HG03521 (cell line): Measurements from ENCODE around the gene ATP23.

Experiments used
- ATAC-seq: cut with Tn5 transposase; IDR thresholded peaks from one replicate; pipeline ENCODE4 v1.9.1; 2021; ENCODE audit warnings: mild to moderate bottlenecking, moderate library complexity; ENCODE audit not compliant: unreplicated experiment

ATP23 gene

DNA sequence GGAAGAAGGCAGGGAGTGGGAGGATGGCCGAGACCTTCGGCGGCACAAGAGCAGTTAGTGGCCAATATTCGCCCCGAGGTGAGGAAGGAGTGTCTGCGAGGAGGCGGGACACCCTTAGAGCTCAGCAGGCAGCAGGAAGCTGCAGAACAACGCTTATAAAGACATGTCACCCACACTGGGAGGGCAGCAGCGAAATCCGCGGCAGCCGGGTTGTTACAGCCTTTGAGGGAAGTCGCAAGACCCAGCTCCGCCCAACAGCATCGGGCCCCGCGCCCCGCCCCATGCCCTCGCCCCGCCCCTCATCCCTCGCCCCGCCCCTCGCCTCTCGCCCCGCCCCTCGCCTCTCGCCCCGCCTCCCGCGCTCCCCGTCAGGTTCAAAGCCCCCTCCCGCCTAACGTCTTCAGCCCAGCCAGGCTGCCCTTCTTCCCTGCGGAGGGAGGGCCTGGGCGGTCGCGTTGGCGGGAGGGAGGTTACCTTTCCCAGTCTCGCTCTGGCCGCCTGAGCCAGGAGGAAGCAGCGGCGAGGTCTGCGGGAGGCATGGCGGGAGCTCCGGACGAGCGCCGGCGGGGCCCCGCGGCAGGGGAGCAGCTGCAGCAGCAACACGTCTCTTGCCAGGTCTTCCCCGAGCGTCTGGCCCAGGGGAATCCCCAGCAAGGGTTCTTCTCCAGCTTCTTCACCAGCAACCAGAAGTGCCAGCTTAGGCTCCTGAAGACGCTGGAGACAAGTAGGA, at the start of gene ATP23:
Gene ATP23 (plus strand): TSS at position 403 of the 730 bp plus-strand sequence. CDS start 135 bp downstream, at position 538.
- peak; percentile 88 for ATAC-seq

DNA sequence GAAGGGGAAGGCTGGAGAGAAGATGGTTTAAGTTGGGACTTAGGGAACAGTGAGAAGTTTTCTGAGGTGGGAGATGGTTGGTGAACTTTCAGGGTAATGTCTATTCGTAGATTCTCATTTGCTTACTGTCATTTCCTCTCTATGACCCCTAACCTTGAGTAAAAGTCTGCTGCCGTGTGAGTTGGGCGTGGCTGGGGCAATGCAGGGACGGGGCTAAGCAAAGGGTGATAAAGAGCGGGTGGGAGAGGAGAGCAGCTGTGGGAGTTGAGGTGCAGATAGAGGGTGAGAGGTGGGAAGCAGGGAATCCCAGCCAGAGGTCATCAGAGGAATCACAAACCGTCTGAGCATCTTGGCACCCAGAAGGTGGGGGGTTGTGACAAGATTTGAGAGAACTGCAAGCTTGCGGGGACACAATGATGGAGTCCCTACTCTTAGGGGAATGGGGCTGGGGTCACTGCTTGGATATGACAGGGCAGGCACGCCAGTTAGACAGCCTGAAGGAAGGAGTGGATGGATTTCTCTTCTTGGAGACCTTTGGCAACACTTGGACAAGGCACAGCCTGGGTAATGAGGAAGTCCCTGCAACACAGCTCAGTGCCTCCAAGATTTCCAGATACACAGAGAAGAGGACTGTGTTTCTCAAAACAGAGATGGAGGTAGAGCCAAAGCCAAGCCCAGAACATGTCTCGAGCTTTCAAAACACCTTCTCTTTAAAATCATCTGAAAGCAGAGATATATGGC, 49.0 kb upstream of the ATP23 start:
- no peak for ATAC-seq

- no peak for ATAC-seq
Measured at GRCh38 chr12:57893431-57894353, 47.7 kb upstream of the ATP23 start.

GRCh38 chr12:57894399-57895292, 46.7 kb upstream of the ATP23 start:
- ATAC-seq, result no peak

GRCh38 chr12:57895389-57896114, 45.8 kb upstream of the ATP23 start:
- ATAC-seq, result no peak

DNA sequence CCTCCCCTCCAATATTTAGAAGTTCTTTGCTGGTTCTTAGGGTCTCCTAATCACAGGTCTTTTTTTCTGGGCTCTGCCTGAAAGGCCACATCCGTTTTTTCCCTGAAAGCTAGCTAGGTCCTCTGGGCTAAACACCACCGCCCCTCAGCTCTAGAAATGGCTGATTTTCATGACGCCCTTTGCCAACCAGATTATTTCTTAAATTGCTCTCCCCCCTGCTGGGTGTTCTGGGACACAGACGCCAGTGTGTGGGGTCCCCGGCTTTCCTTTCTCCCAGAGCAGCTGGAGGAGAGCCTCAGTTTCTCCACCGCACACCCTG, 45.3 kb upstream of the ATP23 start:
- no peak for ATAC-seq

- no peak for ATAC-seq
Measured at GRCh38 chr12:57896434-57897201, 44.7 kb upstream of the ATP23 start.

DNA sequence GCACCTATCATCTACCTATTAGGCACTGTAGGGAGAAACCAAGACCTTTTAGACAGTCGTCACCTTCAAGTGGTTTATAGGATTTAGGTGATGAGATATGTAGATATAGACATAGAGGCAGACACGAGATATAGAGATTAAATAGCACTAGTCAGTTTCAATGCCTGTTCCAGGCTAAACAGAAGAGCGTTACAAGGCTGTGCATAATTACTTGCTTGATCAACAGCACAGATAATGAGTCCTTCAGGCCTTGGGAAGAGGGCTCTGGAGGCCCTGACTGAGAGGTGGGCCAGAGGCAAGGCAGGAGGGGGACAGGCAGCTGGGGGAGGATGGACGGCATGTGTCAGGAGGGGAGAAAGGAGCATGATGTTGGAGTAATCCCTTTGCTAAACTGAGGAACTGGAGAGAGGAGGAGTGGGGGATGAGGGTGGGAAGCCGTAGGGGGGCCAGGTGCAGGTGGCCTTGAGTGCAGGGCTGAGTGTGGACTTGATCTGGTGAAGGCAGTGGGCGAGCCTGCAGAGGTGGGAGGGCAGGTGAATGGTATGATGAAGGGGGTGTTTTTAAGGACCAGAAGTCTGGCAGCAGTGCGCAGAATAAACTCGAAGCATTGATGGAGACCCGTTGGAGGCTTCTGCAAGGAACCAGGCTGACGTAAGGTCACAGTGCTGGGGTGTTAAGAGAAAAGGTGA, 43.9 kb upstream of the ATP23 start:
- no peak for ATAC-seq

- ATAC-seq, result no peak
Measured at GRCh38 chr12:57898308-57898970, 42.9 kb upstream of the ATP23 start.

GRCh38 chr12:57899010-57899662, 42.2 kb upstream of the ATP23 start:
- peak; percentile 79 for ATAC-seq

DNA sequence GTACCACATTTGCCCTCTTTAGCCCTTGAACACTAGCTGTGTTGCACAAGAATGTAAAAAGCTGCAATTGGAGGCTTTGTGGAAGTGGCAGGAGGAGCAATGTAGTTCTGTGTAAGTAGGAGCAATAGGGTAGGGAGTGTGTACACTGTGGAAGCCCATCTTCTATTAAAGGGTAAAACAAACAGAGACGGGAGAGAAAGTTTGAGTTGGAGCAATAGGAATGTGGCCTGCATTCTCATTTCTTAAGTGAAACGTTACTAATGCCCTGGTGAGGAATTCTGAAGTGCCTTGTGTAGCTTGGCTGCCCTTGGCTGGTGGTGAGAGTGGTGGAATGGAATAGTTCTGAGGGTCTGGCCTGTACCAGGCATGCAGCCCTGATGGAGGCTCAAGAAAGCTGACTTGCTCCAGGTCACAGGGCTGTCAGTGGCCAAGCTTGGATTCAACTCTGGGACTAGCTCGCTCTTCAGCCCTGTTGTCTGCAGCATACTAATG, 38.8 kb upstream of the ATP23 start:
- no peak for ATAC-seq

GRCh38 chr12:57904426-57904825, 36.9 kb upstream of the ATP23 start:
- no peak for ATAC-seq

DNA sequence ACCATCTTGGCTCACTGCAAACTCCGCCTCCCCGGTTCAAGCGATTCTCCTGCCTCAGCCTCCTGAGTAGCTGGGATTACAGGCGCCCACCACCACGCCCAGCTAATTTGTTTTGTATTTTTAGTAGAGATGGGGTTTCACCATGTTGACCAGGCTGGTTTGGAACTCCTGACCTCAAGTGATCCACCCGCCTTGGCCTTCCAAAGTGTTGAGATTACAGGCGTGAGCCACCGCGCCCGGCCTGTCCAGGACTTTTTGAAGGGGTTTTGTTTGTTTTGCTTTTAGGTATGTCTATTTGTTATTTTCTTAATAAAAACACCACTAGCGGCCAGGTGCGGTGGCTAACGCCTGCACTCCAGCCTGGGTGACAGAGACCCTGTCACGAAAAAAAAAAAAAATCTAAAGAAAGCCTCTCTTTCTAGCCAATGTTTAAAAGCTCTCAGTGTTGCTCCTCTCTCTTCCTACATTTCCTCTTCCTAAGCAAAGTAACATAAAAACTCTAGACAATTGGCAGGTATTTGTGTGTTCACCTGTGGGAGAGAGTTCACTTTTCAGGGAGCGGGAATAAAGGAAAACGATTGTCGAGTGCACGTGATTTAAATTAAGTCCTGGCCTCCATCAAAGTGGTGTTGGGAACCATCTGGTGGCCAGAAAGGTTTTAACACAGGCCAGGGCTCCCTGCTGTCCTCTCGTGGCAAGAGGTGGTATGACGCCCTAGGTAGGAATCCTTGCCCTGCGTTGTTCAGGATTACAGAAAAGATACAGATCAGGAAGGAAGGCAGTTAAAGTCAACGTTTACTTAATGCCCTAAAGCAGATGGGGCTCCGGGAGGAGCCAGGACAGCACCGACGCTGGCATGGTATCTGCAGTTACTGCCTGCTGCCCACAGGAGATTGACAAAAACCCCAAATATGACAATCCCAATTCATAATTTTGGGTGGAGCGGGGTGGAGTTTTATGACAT, 36.2 kb upstream of the ATP23 start:
- peak; percentile 87 for ATAC-seq

- no peak for ATAC-seq
Measured at GRCh38 chr12:57905812-57906475, 35.4 kb upstream of the ATP23 start.

- ATAC-seq, result no peak
Measured at GRCh38 chr12:57906821-57907220, 34.5 kb upstream of the ATP23 start.

DNA sequence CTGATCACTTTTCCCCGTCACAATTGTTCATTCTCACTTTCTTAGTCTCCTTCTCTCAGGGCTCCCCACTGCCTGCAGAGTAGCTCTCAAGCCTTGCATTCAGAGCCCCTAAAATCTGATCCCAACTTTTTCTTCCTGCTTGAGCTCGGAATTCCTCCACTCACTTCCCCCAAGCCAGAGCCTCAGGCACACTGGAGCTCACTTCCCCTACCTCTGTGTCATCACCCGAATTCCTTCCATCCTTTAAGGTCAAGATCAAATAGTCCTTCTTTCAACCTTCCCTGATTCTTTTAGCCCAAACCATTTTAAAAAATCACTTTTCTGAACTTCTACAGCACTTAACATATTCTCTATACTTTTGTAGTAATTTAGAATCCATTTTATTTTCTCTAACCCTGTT, 34.1 kb upstream of the ATP23 start:
- no peak for ATAC-seq
